ENCODE measurements around the gene PLA2G3. TPM values are rescaled to one million over a fixed set of nuclear protein-coding genes. Genes with fewer than 3 reads are reported as not detected.

PLA2G3 gene
- total RNA-seq, 2 donors from 2014 or later: not detected

GRCh38 chr22:31106731-31107177 lies 33.6 kb downstream of the PLA2G3 start:
- Histone ChIP-seq H3K4me3 (peak overlapping the region; percentile 68 to 83), H3K36me3 (peaks cover 12% of the 10 kb centered on the region), H3K9me3 (no peaks in the 10 kb centered on the region), H3K27me3 (no peaks in the 10 kb centered on the region), H3K4me1 (peaks cover 0 to 44% of the 10 kb centered on the region in 2 donors), H3K27ac (peak overlapping the region; percentile 94 to 98)
- DNase-seq (ENCODE audit: low spot score): no peak
- no peak for TF ChIP-seq CTCF (IDR thresholded peaks at IDR 0.05)

- peak overlapping the region; percentile 94 to 98 for H3K27ac ChIP-seq
- H3K9me3 ChIP-seq: no peaks in the 10 kb centered on the region
- H3K4me1 ChIP-seq: peaks cover 0 to 45% of the 10 kb centered on the region in 2 donors
- TF ChIP-seq CTCF (IDR thresholded peaks at IDR 0.05): no peak
- H3K4me3 ChIP-seq: peak overlapping the region; percentile 68 to 83
- H3K27me3 ChIP-seq: no peaks in the 10 kb centered on the region
- H3K36me3 ChIP-seq: peaks cover 19% of the 10 kb centered on the region
- DNase-seq (ENCODE audit: low spot score): no peak
These were observed 34.2 kb downstream of the PLA2G3 start for GRCh38 chr22:31106001-31106571.

- H3K27me3 ChIP-seq: no peaks in the 10 kb centered on the region
- H3K4me1 ChIP-seq: peaks cover 0 to 45% of the 10 kb centered on the region in 2 donors
- H3K4me3 ChIP-seq: no peak overlapping the region
- H3K36me3 ChIP-seq: peaks cover 26% of the 10 kb centered on the region
- DNase-seq (ENCODE audit: low spot score): no peak
- TF ChIP-seq CTCF (IDR thresholded peaks at IDR 0.05): no peak
- peak overlapping the region; percentile 94 to 98 for H3K27ac ChIP-seq
- no peaks in the 10 kb centered on the region for H3K9me3 ChIP-seq
These were observed 34.9 kb downstream of the PLA2G3 start for GRCh38 chr22:31105282-31105929.

- peaks cover 31% of the 10 kb centered on the region for H3K36me3 ChIP-seq
- H3K9me3 ChIP-seq: no peaks in the 10 kb centered on the region
- peaks cover 0 to 45% of the 10 kb centered on the region in 2 donors for H3K4me1 ChIP-seq
- peak overlapping the region; percentile 36 to 94 for H3K27ac ChIP-seq
- H3K27me3 ChIP-seq: no peaks in the 10 kb centered on the region
- no peak for DNase-seq (ENCODE audit: low spot score)
- H3K4me3 ChIP-seq: no peak overlapping the region
- peak in 1 of 2 donors; percentile 42 for TF ChIP-seq CTCF (IDR thresholded peaks at IDR 0.05)
These were observed 35.4 kb downstream of the PLA2G3 start for GRCh38 chr22:31104869-31105268.

GRCh38 chr22:31103899-31104694 lies 36.2 kb downstream of the PLA2G3 start:
- TF ChIP-seq CTCF (IDR thresholded peaks at IDR 0.05): no peak
- Histone ChIP-seq H3K4me3 (no peak overlapping the region), H3K4me1 (peaks cover 0 to 46% of the 10 kb centered on the region in 2 donors), H3K27ac (peak overlapping the region; percentile 80 to 94), H3K27me3 (no peaks in the 10 kb centered on the region), H3K36me3 (peaks cover 39% of the 10 kb centered on the region), H3K9me3 (no peaks in the 10 kb centered on the region)
- DNase-seq (ENCODE audit: low spot score): no peak
